OCI-LY7 (cell line): Measurements from ENCODE around the gene RIN3. TPM values are rescaled to one million over a fixed set of nuclear protein-coding genes. Genes with fewer than 3 reads are reported as not detected.

Experiments
- BruUV-seq: library from RNA; stranded (reverse); fragments of 400-500 nt; replicated peaks from 2 replicates; lab custom pipeline; 2021; lab: Mats Ljungman, UMichigan
- CTCF ChIA-PET: fragments of 300-600 bp; sonication (Branson Sonifier 250); formaldehyde crosslinking; loops from one replicate; lab custom pipeline; 2022; ENCODE audit warnings: antibody characterized with exemption; ENCODE audit not compliant: unreplicated experiment; lab: Charles Lee
- POLR2A ChIA-PET: fragments of 300-600 bp; sonication (Branson Sonifier 250); formaldehyde crosslinking; loops from one replicate; lab custom pipeline; 2022; ENCODE audit warnings: antibody characterized with exemption; lab: Charles Lee
- DNase-seq: peaks from one replicate; pipeline ENCODE4 v3.0.0-alpha.2; 2015; ENCODE audit warnings: low spot score
- H2AFZ ChIP-seq: fragments of 200-600 bp; sonication (generic), shearing (Covaris generic); 2 replicates; pipeline ENCODE4 v1.6.1; 2014; ENCODE audit warnings: mild to moderate bottlenecking, antibody characterized with exemption, low read length, moderate library complexity
- H3K27ac ChIP-seq: fragments of 200-600 bp; sonication (generic); 2 replicates; pipeline ENCODE4 v1.5.1; 2014; ENCODE audit warnings: mixed run types, low read depth, mild to moderate bottlenecking, moderate library complexity, low read length, inconsistent platforms; ENCODE audit not compliant: poor library complexity, severe bottlenecking
- H3K36me3 ChIP-seq: fragments of 200-600 bp; sonication (generic); 2 replicates; pipeline ENCODE4 v1.6.1; 2014; ENCODE audit warnings: mild to moderate bottlenecking, antibody characterized with exemption, low read length, moderate library complexity, mixed read lengths; ENCODE audit not compliant: insufficient read depth
- H3K4me1 ChIP-seq: fragments of 200-600 bp; sonication (generic); 2 replicates; pipeline ENCODE4 v1.5.1; 2014; ENCODE audit warnings: mild to moderate bottlenecking, low read length; ENCODE audit not compliant: insufficient read depth, poor library complexity, severe bottlenecking
- H3K4me2 ChIP-seq: fragments of 200-600 bp; sonication (generic); 2 replicates; pipeline ENCODE4 v1.6.1; 2014; ENCODE audit warnings: mild to moderate bottlenecking, low read length
- H3K4me3 ChIP-seq: fragments of 200-600 bp; sonication (generic); 2 replicates; pipeline ENCODE4 v1.5.1; 2014; ENCODE audit warnings: mild to moderate bottlenecking, low read depth, low read length; ENCODE audit not compliant: poor library complexity, severe bottlenecking
- H3K79me2 ChIP-seq: fragments of 200-600 bp; sonication (generic); 2 replicates; pipeline ENCODE4 v1.6.1; 2016; ENCODE audit warnings: low read depth, mild to moderate bottlenecking, low read length, moderate library complexity, mixed read lengths; ENCODE audit not compliant: insufficient read depth
- H3K9me2 ChIP-seq: fragments of 200-600 bp; sonication (generic); 2 replicates; pipeline ENCODE4 v1.6.1; 2016; ENCODE audit warnings: mild to moderate bottlenecking, low read length, mixed read lengths; ENCODE audit not compliant: insufficient read depth
- H3K9me3 ChIP-seq: fragments of 200-600 bp; sonication (generic); 2 replicates; pipeline ENCODE4 v1.6.1; 2014; ENCODE audit warnings: mild to moderate bottlenecking, mixed run types, low read length, mixed read lengths
- H4K20me1 ChIP-seq: fragments of 200-600 bp; sonication (generic); 2 replicates; pipeline ENCODE4 v1.6.1; 2014; ENCODE audit warnings: mild to moderate bottlenecking, antibody characterized with exemption, low read length, moderate library complexity, mixed read lengths; ENCODE audit not compliant: insufficient read depth
- EZH2phosphoT487 ChIP-seq: fragments of 200-600 bp; sonication (generic); IDR thresholded peaks from 2 replicates; pipeline ENCODE4 v1.6.1; 2018; ENCODE audit warnings: low read depth, borderline replicate concordance, mild to moderate bottlenecking, mixed run types, antibody characterized with exemption, low read length, moderate library complexity, mixed read lengths
- intact Hi-C: fragments of 100-400 bp; cut with micrococcal nuclease; formaldehyde crosslinking; loops from one replicate; pipeline ENCODE4 v1.10.0; 2022; ENCODE audit not compliant: unreplicated experiment
- total RNA-seq, 2 experiments: library from RNA; depleted of rRNA in 1 of 2; stranded (reverse); fragments of >200 nt in 1 of 2; shearing (Covaris generic) in 1 of 2; gene quantifications; 2 replicates each; pipeline ENCODE4 v1.2.3, GENCODE V29; 2014 to 2022
- TF ChIP-seq, protein P1 (sequence below): fragments of 200-600 bp; sonication (generic); conservative IDR thresholded peaks from 2 replicates; pipeline ENCODE4 v1.5.1; 2014; ENCODE audit warnings: mild to moderate bottlenecking, antibody characterized with exemption, low read length, moderate library complexity, mixed read lengths

The RIN3 gene
- total RNA-seq, 2 experiments from 2014 or later, result not detected

DNA sequence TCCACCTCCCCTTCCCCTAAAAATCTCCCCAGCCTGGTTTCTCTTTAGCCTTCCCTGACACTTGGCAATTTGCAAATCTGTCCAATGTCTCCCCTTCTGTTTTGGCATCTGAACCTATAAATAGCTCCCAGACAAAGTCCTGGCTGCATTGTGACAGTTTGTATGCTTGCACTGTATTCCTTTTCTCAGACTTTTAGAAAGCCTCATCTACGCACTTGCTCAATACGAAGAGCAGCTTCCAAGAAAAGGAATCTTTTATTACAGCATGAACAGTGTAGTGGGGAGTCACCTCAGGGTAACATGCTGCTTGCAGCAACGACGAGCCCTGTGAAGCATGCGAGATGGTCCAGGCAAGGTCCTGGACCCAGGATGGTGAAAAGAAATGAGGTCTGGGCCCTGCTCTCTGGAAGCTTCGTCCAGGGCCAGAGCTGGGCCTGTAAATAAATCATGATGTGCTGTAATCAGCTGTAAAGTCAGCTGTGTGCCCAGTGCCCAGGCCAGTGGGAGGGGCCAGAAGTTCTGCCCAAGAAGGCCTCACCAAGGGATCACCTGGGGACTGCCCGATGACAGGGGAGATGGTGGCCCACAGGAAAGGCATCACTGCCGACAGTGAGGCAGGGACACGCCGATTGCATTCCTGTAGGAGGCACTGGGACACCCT, 88.3 kb downstream of the RIN3 start:
- ChIA-PET POLR2A (interaction anchor here (0.5 kb wide), 1 partner anchor 1513 kb away, joined by 3 read pairs; no protein-coding TSS in a partner anchor), CTCF (no interaction called here)
- BruUV-seq, result no TSS peak
- no peak overlapping the region for H3K27ac ChIP-seq
- H3K9me2 ChIP-seq, result no peaks in the 10 kb centered on the region
- H3K4me2 ChIP-seq, result no peak overlapping the region
- no peaks in the 10 kb centered on the region for H4K20me1 ChIP-seq
- DNase-seq, result no peak
- H2AFZ ChIP-seq, result no peak overlapping the region
- no peak for TF ChIP-seq EZH2phosphoT487
- TF ChIP-seq, protein P1, sequence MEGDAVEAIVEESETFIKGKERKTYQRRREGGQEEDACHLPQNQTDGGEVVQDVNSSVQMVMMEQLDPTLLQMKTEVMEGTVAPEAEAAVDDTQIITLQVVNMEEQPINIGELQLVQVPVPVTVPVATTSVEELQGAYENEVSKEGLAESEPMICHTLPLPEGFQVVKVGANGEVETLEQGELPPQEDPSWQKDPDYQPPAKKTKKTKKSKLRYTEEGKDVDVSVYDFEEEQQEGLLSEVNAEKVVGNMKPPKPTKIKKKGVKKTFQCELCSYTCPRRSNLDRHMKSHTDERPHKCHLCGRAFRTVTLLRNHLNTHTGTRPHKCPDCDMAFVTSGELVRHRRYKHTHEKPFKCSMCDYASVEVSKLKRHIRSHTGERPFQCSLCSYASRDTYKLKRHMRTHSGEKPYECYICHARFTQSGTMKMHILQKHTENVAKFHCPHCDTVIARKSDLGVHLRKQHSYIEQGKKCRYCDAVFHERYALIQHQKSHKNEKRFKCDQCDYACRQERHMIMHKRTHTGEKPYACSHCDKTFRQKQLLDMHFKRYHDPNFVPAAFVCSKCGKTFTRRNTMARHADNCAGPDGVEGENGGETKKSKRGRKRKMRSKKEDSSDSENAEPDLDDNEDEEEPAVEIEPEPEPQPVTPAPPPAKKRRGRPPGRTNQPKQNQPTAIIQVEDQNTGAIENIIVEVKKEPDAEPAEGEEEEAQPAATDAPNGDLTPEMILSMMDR, result no peak
- intact Hi-C loops, result no loop called here
- H3K4me1 ChIP-seq, result no peaks in the 10 kb centered on the region
- H3K4me3 ChIP-seq, result no peak overlapping the region
- no peaks in the 10 kb centered on the region for H3K36me3 ChIP-seq
- H3K9me3 ChIP-seq, result no peaks in the 10 kb centered on the region
- H3K79me2 ChIP-seq, result no peaks in the 10 kb centered on the region

DNA sequence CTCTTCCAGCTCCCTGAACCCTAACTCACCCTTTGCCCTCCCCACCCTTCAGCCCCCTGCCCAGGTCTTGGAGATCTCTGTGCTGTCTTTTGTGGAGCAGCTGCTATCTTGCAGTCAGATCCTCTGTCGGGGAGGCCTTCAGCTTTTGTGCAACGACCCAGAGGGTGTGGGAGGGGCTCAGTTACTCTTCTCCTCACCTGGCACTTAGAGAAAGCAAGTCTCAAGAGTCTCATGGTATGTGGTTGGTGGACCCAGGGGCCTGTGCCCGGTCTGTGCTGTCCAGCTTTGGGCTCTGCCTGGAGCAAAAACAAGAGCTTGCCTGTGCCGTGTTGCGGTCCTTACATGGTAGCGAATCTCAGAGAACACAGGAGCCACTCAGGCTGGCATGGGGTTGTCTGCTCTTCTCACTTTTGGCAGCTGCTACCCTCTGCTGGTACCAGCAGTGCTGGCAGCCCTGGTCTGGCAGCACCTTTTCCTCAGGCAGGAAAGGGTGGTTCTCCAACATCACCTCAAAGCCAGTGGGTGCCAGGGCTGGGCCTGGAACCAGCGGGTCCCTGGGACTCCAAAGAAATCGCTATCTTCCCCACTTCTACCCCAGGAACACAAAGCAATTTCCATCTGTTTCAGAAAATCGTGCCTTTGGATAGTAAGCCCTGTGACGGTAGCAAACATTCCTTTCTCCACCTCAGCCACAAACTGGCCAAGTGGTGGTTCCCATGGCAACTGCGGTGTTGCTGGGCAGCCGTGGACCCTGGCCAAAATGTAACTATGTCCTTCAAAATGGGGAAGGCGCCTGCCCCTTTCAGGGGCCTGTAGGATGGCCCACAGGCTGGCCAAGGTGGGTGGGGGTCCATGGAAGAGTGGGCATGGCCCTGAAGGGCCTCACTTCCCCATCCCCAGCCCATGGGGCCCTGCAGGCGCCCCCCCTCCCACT, 90.0 kb downstream of the RIN3 start:
- ChIA-PET POLR2A (interaction anchor here (0.9 kb wide), 1 partner anchor 24 kb away, joined by 3 read pairs; no protein-coding TSS in a partner anchor), CTCF (no interaction called here)
- no peak overlapping the region for H2AFZ ChIP-seq
- no peak overlapping the region for H3K4me3 ChIP-seq
- no peaks in the 10 kb centered on the region for H3K9me2 ChIP-seq
- intact Hi-C loops, result no loop called here
- H3K27ac ChIP-seq, result no peak overlapping the region
- no TSS peak for BruUV-seq
- H3K9me3 ChIP-seq, result no peaks in the 10 kb centered on the region
- no peaks in the 10 kb centered on the region for H4K20me1 ChIP-seq
- H3K79me2 ChIP-seq, result no peaks in the 10 kb centered on the region
- DNase-seq, result no peak
- no peaks in the 10 kb centered on the region for H3K36me3 ChIP-seq
- no peaks in the 10 kb centered on the region for H3K4me1 ChIP-seq
- no peak for TF ChIP-seq EZH2phosphoT487
- TF ChIP-seq, protein P1, result no peak
- no peak overlapping the region for H3K4me2 ChIP-seq
